ENCODE data around the gene ZSCAN20. TPM values are rescaled to one million over a fixed set of nuclear protein-coding genes. Genes with fewer than 3 reads are reported as not detected.

ZSCAN20 gene
- total and polyA plus RNA-seq, 9 of the 15 experiments (the other 6 are each of a cell fraction or from before 2014, with no cell fraction given) = 0.36 to 3.3 (median 2.0) TPM

- BruUV-seq (replicated peaks) = no TSS peak
- H4K20me1 ChIP-seq (replicated peaks; ENCODE audit: control insufficient read depth, insufficient read depth, low read length) = no peaks in the 10 kb centered on the region
- in situ Hi-C loops (cut with MboI) = no loop called here
- no peak overlapping the region for H3K27ac ChIP-seq (ENCODE audit: extremely low read depth, low read depth, low read length)
- FAIRE-seq (no peak), DNase-seq (ENCODE audit: extremely low read depth in 1 of 4, low spot score in 3 of 4) (no peak), ATAC-seq (no peak)
- peaks cover 0 to 3% of the 10 kb centered on the region in 2 experiments; a peak in 1 of 5 replicates for H3K4me1 ChIP-seq (replicated peaks in 1 of 2; ENCODE audit: control insufficient read depth in 2 of 2, insufficient read depth in 2 of 2, low read length in 2 of 2)
- H3K79me2 ChIP-seq (ENCODE audit: control insufficient read depth, insufficient read depth, low read length) = peaks cover 4% of the 10 kb centered on the region; the same call in 1 of the 3 replicates
- ChIA-PET CTCF (ENCODE audit: low intra/inter-chr PET ratio) (no interaction called here), POLR2A (interaction anchor here (2.3 kb wide), 1 partner anchor 11 kb away, joined by 9 read pairs; no protein-coding TSS in a partner anchor)
- H3K9me1 ChIP-seq (ENCODE audit: control insufficient read depth, insufficient read depth, low read length) = no peaks in the 10 kb centered on the region
- H3K4me2 ChIP-seq (ENCODE audit: insufficient read depth, low read length) = no peak overlapping the region
- intact Hi-C loops (cut with micrococcal nuclease) = loop anchor here (5.0 to 10.0 kb wide), 3 partner anchors 102 to 339 kb away; no protein-coding TSS in a partner anchor
- no peaks in the 10 kb centered on the region for H3K36me3 ChIP-seq (ENCODE audit: control insufficient read depth, insufficient read depth, low read length)
- no peak for TF ChIP-seq KLF6 (CRISPR knock-in tag; IDR thresholded peaks at IDR 0.05; ENCODE audit: borderline replicate concordance)
- no peak for TF ChIP-seq SRSF1 (IDR thresholded peaks at IDR 0.05; ENCODE audit: low read depth, low read length)
- no peak for TF ChIP-seq HDAC2 (IDR thresholded peaks at IDR 0.05)
- no peaks in the 10 kb centered on the region for H3K27me3 ChIP-seq (ENCODE audit: control insufficient read depth in 2 of 2, insufficient read depth in 2 of 2, low read length in 2 of 2)
- H3K9me3 ChIP-seq (replicated peaks; ENCODE audit: control insufficient read depth, insufficient read depth, low read depth, low read length) = no peaks in the 10 kb centered on the region
- H3K4me3 ChIP-seq = no peak overlapping the region
- H3K9ac ChIP-seq (ENCODE audit: insufficient read depth in 1 of 2, low read depth in 2 of 2, low read length in 2 of 2) = no peak overlapping the region
- H2AFZ ChIP-seq (ENCODE audit: low read depth, low read length) = no peak overlapping the region
These were observed 1.5 kb downstream of the ZSCAN20 start for GRCh38 chr1:33473900-33474299.

- no peak overlapping the region for H2AFZ ChIP-seq (ENCODE audit: low read depth, low read length)
- DNase-seq (ENCODE audit: extremely low read depth in 1 of 4, low spot score in 3 of 4) (no peak), ATAC-seq (no peak), FAIRE-seq (no peak)
- H3K9me1 ChIP-seq (ENCODE audit: control insufficient read depth, insufficient read depth, low read length) = no peaks in the 10 kb centered on the region
- no peaks in the 10 kb centered on the region; a peak in 1 of 5 replicates for H3K4me1 ChIP-seq (replicated peaks in 1 of 2; ENCODE audit: control insufficient read depth in 2 of 2, insufficient read depth in 2 of 2, low read length in 2 of 2)
- H4K20me1 ChIP-seq (replicated peaks; ENCODE audit: control insufficient read depth, insufficient read depth, low read length) = no peaks in the 10 kb centered on the region
- intact Hi-C loops (cut with micrococcal nuclease) (loop anchor here (10.0 kb wide), 1 partner anchor 343 kb away; no protein-coding TSS in a partner anchor), in situ Hi-C loops (cut with MboI) (no loop called here)
- no TSS peak for BruUV-seq (replicated peaks)
- CTCF ChIA-PET (ENCODE audit: low intra/inter-chr PET ratio) = no interaction called here
- WGBS (ENCODE audit: insufficient coverage, low coverage, missing lambda C conversion rate) = 10% methylated on average over 4 of the region's 4 CpGs
- POLR2A ChIA-PET = interaction anchor here (0.7 kb wide), 1 partner anchor 136 kb away, joined by 3 read pairs; no protein-coding TSS in a partner anchor
- no peak overlapping the region for H3K9ac ChIP-seq (ENCODE audit: insufficient read depth in 1 of 2, low read depth in 2 of 2, low read length in 2 of 2)
- no peak for TF ChIP-seq UBTF (IDR thresholded peaks at IDR 0.05; ENCODE audit: borderline replicate concordance in 1 of 2, low read depth in 2 of 2, low read length in 2 of 2)
- TF ChIP-seq ZBTB12 (CRISPR knock-in tag; IDR thresholded peaks at IDR 0.05) = no peak
- no peak for TF ChIP-seq IFI16 (CRISPR knock-in tag; IDR thresholded peaks at IDR 0.05)
- TF ChIP-seq POLR2A (conservative IDR thresholded peaks at IDR 0.05) = no peak
- TF ChIP-seq RBM39 (optimal IDR thresholded peaks at IDR 0.05; ENCODE audit: low read depth, low read length) = no peak
- TF ChIP-seq CHCHD3 (CRISPR knock-in tag; IDR thresholded peaks at IDR 0.05) = no peak
- no peak for TF ChIP-seq IRF2 (CRISPR knock-in tag; IDR thresholded peaks at IDR 0.05)
- no peak for TF ChIP-seq FOXJ2 (tag; IDR thresholded peaks at IDR 0.05)
- no peak for TF ChIP-seq FOXJ3 (CRISPR knock-in tag; IDR thresholded peaks at IDR 0.05)
- no peak for TF ChIP-seq ZNF717 (CRISPR knock-in tag; IDR thresholded peaks at IDR 0.05)
- no peak overlapping the region for H3K27ac ChIP-seq (ENCODE audit: extremely low read depth, low read depth, low read length)
- peaks cover 4% of the 10 kb centered on the region; the same call in 1 of the 3 replicates for H3K79me2 ChIP-seq (ENCODE audit: control insufficient read depth, insufficient read depth, low read length)
- H3K4me3 ChIP-seq = no peak overlapping the region
- peaks cover 4% of the 10 kb centered on the region; the same call in 1 of the 3 replicates for H3K36me3 ChIP-seq (ENCODE audit: control insufficient read depth, insufficient read depth, low read length)
- H3K9me3 ChIP-seq (replicated peaks; ENCODE audit: control insufficient read depth, insufficient read depth, low read depth, low read length) = no peaks in the 10 kb centered on the region
- H3K4me2 ChIP-seq (ENCODE audit: insufficient read depth, low read length) = no peak overlapping the region
- H3K27me3 ChIP-seq (ENCODE audit: control insufficient read depth in 2 of 2, insufficient read depth in 2 of 2, low read length in 2 of 2) = no peaks in the 10 kb centered on the region
These were observed 5.0 kb downstream of the ZSCAN20 start for GRCh38 chr1:33477451-33477850.

Measured in K562 (cell line).